ENCODE measurements around the gene PIP5KL1.

Gene PIP5KL1

DNA sequence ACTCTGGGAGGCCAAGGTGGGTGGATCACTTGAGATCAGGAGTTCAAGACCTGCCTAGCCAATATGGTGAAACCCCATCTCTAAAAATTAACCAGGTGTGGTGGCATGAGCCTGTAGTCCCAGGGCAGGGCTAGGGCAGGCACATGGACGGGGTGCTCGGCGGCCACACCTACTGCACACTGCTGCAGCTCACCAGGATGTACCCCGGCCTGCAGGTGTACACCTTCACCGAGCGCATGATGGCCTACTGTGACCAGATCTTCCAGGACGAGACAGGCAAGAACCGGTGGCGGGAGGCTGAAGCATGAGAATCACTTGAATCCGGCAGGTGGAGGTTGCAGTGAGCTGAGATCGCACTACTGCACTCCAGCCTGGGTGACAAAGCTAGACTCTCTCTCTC, 16.9 kb downstream of the PIP5KL1 start:
- Histone ChIP-seq H3K9ac (ENCODE audit: low read length) (no peak overlapping the region), H3K27ac (ENCODE audit: low read length) (no peak overlapping the region), H3K36me3 (ENCODE audit: control insufficient read depth, low read depth, low read length) (no peaks in the 10 kb centered on the region), H3K9me3 (ENCODE audit: control insufficient read depth, low read depth, low read length) (no peaks in the 10 kb centered on the region), H3K4me3 (ENCODE audit: low read length) (no peak overlapping the region), H3K27me3 (ENCODE audit: control insufficient read depth, insufficient read depth, low read length) (peaks cover 10% of the 10 kb centered on the region), H3K4me1 (ENCODE audit: control insufficient read depth, low read depth, low read length) (peaks cover 4% of the 10 kb centered on the region)

DNA sequence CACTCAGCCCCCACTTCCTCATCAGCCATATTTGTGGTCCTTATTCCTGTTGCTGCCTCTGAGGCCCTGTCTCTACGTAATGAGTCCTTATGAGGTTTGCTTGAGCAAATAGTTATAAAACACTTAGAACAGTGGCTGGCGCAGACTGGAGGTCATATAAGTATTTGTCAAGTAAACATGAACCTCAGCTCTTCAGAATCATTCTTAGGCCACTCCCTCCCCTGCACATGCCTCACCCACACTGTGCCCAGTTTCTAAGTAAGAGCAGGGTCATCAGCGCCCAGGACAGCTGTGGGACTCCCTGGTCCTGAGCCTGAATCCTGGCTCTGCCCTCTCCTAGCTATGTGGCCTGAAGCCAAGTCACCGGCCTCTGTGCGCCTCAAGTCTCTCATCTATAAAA, 17.7 kb downstream of the PIP5KL1 start:
- H3K36me3 ChIP-seq (ENCODE audit: control insufficient read depth, low read depth, low read length), result no peaks in the 10 kb centered on the region
- H3K4me1 ChIP-seq (ENCODE audit: control insufficient read depth, low read depth, low read length), result peaks cover 4% of the 10 kb centered on the region
- no peak overlapping the region for H3K9ac ChIP-seq (ENCODE audit: low read length)

DNA sequence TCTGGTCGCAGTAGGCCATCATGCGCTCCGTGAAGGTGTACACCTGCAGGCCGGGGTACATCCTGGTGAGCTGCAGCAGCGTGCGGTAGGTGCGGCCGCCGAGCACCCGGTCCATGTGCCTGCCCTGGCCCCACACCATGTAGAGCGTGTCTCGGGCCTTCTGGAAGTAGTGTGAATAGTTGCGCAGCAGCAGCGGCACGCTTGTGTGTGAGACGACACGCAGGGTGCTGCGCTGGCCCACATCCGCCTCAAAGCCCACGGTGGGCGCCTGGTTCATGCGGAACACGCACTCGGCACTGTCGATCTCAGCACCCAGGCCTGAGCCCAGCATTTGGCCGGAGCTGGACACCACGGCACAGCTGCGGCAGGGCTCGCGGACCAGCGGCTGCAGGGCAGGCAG, 18.3 kb downstream of the PIP5KL1 start:
- no peak overlapping the region for H3K27ac ChIP-seq (ENCODE audit: low read length)

More for the DNA sequence above, 17.7 kb downstream of the PIP5KL1 start:
- Histone ChIP-seq H3K27ac (ENCODE audit: low read length) (no peak overlapping the region), H3K9me3 (ENCODE audit: control insufficient read depth, low read depth, low read length) (no peaks in the 10 kb centered on the region), H3K27me3 (ENCODE audit: control insufficient read depth, insufficient read depth, low read length) (peaks cover 10% of the 10 kb centered on the region), H3K4me3 (ENCODE audit: low read length) (no peak overlapping the region)

DNA sequence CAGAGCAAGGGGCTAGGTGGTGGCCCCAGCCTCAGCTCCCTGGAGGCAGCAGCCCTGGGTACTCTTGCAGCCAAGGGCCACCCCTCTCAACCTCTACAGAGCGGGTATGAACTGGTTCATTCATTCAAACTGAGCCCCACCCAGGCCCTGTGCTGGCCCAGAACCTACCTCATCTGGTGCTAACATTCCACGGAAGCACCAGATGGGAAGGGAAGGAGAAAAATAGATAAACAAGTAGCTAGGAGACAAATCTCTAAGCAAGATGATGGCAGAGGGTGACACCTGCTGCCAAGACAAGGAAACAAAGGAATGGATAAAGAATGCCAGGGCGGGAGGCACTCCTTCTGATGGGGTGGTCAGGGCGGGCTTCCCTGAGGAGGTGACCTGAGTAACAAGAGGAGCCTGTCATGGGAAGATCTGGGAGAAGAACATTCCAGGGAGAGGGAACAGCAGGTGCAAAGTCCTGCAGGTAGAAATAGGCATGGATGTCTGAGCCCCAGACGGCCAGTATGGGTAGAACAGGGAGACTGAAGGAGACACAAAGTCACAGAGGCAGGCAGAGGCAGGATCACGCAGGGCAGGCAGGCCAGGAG, 19.9 kb downstream of the PIP5KL1 start:
- Histone ChIP-seq H3K9ac (ENCODE audit: low read length) (no peak overlapping the region), H3K36me3 (ENCODE audit: control insufficient read depth, low read depth, low read length) (no peaks in the 10 kb centered on the region), H3K4me3 (ENCODE audit: low read length) (no peak overlapping the region)

More for the DNA sequence above, 18.3 kb downstream of the PIP5KL1 start:
- no peak overlapping the region for H3K9ac ChIP-seq (ENCODE audit: low read length)
- no peaks in the 10 kb centered on the region for H3K9me3 ChIP-seq (ENCODE audit: control insufficient read depth, low read depth, low read length)
- no peak overlapping the region for H3K4me3 ChIP-seq (ENCODE audit: low read length)
- no peaks in the 10 kb centered on the region for H3K36me3 ChIP-seq (ENCODE audit: control insufficient read depth, low read depth, low read length)
- H3K27me3 ChIP-seq (ENCODE audit: control insufficient read depth, insufficient read depth, low read length), result peaks cover 10% of the 10 kb centered on the region
- peaks cover 4% of the 10 kb centered on the region for H3K4me1 ChIP-seq (ENCODE audit: control insufficient read depth, low read depth, low read length)

DNA sequence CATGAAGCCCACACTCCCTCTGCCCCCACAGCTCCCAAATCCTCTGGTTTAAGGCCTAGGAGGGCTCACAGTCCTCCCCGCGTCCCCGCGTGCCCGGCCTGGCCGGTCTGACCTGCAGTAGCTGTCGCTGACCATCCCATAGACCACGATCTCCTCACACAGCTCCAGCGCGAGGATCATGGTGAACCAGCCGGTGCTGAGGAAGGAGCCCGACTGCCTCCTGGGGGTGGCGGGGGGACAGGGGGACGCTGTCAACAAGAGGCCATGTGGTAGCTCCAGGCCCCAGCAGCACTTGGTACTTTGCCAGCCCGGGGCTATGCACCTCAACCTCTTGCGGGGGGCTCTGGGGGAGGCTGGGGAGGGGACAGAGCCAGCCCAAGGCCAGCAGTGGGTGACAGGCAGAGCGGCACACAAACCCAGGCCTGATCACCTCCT, 20.7 kb downstream of the PIP5KL1 start:
- H3K36me3 ChIP-seq (ENCODE audit: control insufficient read depth, low read depth, low read length), result no peaks in the 10 kb centered on the region
- no peaks in the 10 kb centered on the region for H3K9me3 ChIP-seq (ENCODE audit: control insufficient read depth, low read depth, low read length)
- no peak overlapping the region for H3K27ac ChIP-seq (ENCODE audit: low read length)
- no peak overlapping the region for H3K4me3 ChIP-seq (ENCODE audit: low read length)
- no peak overlapping the region for H3K9ac ChIP-seq (ENCODE audit: low read length)
- no peaks in the 10 kb centered on the region for H3K27me3 ChIP-seq (ENCODE audit: control insufficient read depth, insufficient read depth, low read length)
- peaks cover under 1% of the 10 kb centered on the region for H3K4me1 ChIP-seq (ENCODE audit: control insufficient read depth, low read depth, low read length)

More for the DNA sequence above, 19.9 kb downstream of the PIP5KL1 start:
- Histone ChIP-seq H3K9me3 (ENCODE audit: control insufficient read depth, low read depth, low read length) (no peaks in the 10 kb centered on the region), H3K4me1 (ENCODE audit: control insufficient read depth, low read depth, low read length) (no peaks in the 10 kb centered on the region), H3K27ac (ENCODE audit: low read length) (no peak overlapping the region), H3K27me3 (ENCODE audit: control insufficient read depth, insufficient read depth, low read length) (peaks cover under 1% of the 10 kb centered on the region)

DNA sequence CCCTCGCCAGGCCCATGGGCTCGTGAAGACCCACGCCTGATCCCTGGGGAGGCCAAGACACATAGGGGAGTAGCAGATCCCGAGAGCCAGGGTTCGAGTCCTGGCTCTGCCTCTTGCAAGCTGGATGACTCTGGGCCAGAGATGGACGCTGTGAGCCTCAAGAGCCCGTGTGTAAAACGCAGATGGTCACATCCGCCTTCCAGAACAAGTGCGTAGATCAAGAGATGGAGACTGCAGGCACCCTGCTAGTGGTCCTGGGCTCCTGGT, 22.0 kb downstream of the PIP5KL1 start:
- Histone ChIP-seq H3K4me3 (ENCODE audit: low read length) (no peak overlapping the region), H3K36me3 (ENCODE audit: control insufficient read depth, low read depth, low read length) (no peaks in the 10 kb centered on the region), H3K4me1 (ENCODE audit: control insufficient read depth, low read depth, low read length) (peaks cover 12% of the 10 kb centered on the region)

DNA sequence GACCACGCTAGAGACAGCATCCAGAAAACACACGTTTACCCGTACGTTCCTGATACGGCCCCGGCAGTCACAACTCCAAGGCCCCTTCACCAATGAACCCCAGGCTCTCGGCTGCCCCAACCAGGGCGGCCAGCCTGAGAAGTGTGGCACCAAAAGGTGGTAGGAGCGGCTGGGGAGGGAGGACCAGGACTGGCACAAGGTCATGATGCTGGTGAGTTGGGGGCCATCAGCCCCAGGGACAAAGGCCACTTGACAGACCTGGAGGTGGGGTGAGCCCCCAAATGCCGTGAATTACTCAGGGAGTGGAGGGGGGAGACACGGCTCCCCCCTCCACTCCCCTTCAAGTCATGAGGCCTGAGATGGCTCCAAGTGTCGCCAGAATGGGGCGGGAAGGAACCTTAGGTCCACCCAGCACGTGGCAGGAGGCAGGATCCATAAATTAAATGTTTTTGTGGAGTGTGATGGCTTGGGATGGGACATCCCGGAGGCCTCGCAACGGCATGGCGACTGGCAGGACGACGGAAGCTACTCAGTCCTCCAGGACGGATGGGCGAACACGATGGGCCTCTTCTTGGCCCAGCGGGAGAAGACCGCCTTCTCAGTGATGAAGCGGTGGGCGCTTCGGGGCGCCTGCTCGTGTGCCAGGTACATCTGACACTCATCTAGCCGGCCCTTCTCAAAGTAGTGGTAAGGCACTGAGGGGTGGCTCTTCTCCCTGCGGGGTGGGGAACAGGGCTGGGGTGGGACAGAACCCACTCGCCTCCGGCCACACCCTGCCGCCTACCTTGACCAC, 22.5 kb downstream of the PIP5KL1 start:
- H3K27ac ChIP-seq (ENCODE audit: low read length), result no peak overlapping the region
- H3K4me1 ChIP-seq (ENCODE audit: control insufficient read depth, low read depth, low read length), result peaks cover 17% of the 10 kb centered on the region
- no peaks in the 10 kb centered on the region for H3K27me3 ChIP-seq (ENCODE audit: control insufficient read depth, insufficient read depth, low read length)
- no peaks in the 10 kb centered on the region for H3K36me3 ChIP-seq (ENCODE audit: control insufficient read depth, low read depth, low read length)
- no peaks in the 10 kb centered on the region for H3K9me3 ChIP-seq (ENCODE audit: control insufficient read depth, low read depth, low read length)
- H3K9ac ChIP-seq (ENCODE audit: low read length), result no peak overlapping the region
- no peak overlapping the region for H3K4me3 ChIP-seq (ENCODE audit: low read length)

More for the DNA sequence above, 22.0 kb downstream of the PIP5KL1 start:
- Histone ChIP-seq H3K9ac (ENCODE audit: low read length) (no peak overlapping the region), H3K9me3 (ENCODE audit: control insufficient read depth, low read depth, low read length) (no peaks in the 10 kb centered on the region), H3K27me3 (ENCODE audit: control insufficient read depth, insufficient read depth, low read length) (no peaks in the 10 kb centered on the region), H3K27ac (ENCODE audit: low read length) (no peak overlapping the region)

DNA sequence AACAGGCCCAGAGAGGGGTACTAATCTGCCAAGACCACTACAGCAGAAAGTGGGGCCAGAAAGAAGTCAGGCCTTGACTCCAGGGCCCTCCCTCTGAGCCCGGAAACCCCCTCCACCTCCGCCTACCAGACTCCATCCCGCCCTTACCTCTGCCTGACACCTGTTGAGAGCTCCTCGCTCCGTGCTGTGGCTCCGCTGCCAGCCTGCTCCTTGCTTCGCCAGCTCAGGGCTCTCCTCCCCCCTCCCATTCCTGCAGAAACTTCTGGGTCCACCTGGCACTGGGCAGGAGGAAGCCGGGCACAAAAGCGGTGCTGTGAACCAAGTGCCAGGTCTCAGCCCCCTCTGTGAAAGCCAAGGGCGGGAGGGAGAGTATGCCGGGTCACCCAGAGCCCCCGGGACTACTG, 24.8 kb downstream of the PIP5KL1 start:
- no peak overlapping the region for H3K27ac ChIP-seq (ENCODE audit: low read length)
- H3K4me1 ChIP-seq (ENCODE audit: control insufficient read depth, low read depth, low read length), result peaks cover 17% of the 10 kb centered on the region
- no peak overlapping the region for H3K4me3 ChIP-seq (ENCODE audit: low read length)
- no peak overlapping the region for H3K9ac ChIP-seq (ENCODE audit: low read length)
- H3K36me3 ChIP-seq (ENCODE audit: control insufficient read depth, low read depth, low read length), result no peaks in the 10 kb centered on the region
- H3K9me3 ChIP-seq (ENCODE audit: control insufficient read depth, low read depth, low read length), result no peaks in the 10 kb centered on the region
- H3K27me3 ChIP-seq (ENCODE audit: control insufficient read depth, insufficient read depth, low read length), result no peaks in the 10 kb centered on the region

- Histone ChIP-seq H3K36me3 (ENCODE audit: control insufficient read depth, low read depth, low read length) (no peaks in the 10 kb centered on the region), H3K27ac (ENCODE audit: low read length) (no peak overlapping the region), H3K9ac (ENCODE audit: low read length) (no peak overlapping the region), H3K4me3 (ENCODE audit: low read length) (no peak overlapping the region), H3K9me3 (ENCODE audit: control insufficient read depth, low read depth, low read length) (no peaks in the 10 kb centered on the region), H3K4me1 (ENCODE audit: control insufficient read depth, low read depth, low read length) (peaks cover 17% of the 10 kb centered on the region), H3K27me3 (ENCODE audit: control insufficient read depth, insufficient read depth, low read length) (no peaks in the 10 kb centered on the region)
Observed at GRCh38 chr9:127905004-127905728, 25.4 kb downstream of the PIP5KL1 start.

GRCh38 chr9:127904561-127905003, 26.0 kb downstream of the PIP5KL1 start:
- Histone ChIP-seq H3K27ac (ENCODE audit: low read length) (no peak overlapping the region), H3K36me3 (ENCODE audit: control insufficient read depth, low read depth, low read length) (no peaks in the 10 kb centered on the region), H3K27me3 (ENCODE audit: control insufficient read depth, insufficient read depth, low read length) (no peaks in the 10 kb centered on the region), H3K4me3 (ENCODE audit: low read length) (no peak overlapping the region), H3K4me1 (ENCODE audit: control insufficient read depth, low read depth, low read length) (peaks cover 17% of the 10 kb centered on the region), H3K9ac (ENCODE audit: low read length) (no peak overlapping the region), H3K9me3 (ENCODE audit: control insufficient read depth, low read depth, low read length) (no peaks in the 10 kb centered on the region)

- Histone ChIP-seq H3K9ac (ENCODE audit: low read length) (no peak overlapping the region), H3K27ac (ENCODE audit: low read length) (no peak overlapping the region)
Observed at GRCh38 chr9:127903557-127904475, 26.8 kb downstream of the PIP5KL1 start.

More at GRCh38 chr9:127903557-127904475, 26.8 kb downstream of the PIP5KL1 start:
- Histone ChIP-seq H3K36me3 (ENCODE audit: control insufficient read depth, low read depth, low read length) (no peaks in the 10 kb centered on the region), H3K4me3 (ENCODE audit: low read length) (peak overlapping the region; percentile 9), H3K4me1 (ENCODE audit: control insufficient read depth, low read depth, low read length) (peaks cover 17% of the 10 kb centered on the region), H3K27me3 (ENCODE audit: control insufficient read depth, insufficient read depth, low read length) (no peaks in the 10 kb centered on the region), H3K9me3 (ENCODE audit: control insufficient read depth, low read depth, low read length) (no peaks in the 10 kb centered on the region)
